GM21717 (cell line): ENCODE measurements around the gene PHF21B.

Experiments used
- ATAC-seq: cut with Tn5 transposase; IDR thresholded peaks from one replicate; pipeline ENCODE4 v1.9.1; 2021; ENCODE audit warnings: mild to moderate bottlenecking, moderate library complexity; ENCODE audit not compliant: unreplicated experiment

Gene PHF21B

GRCh38 chr22:44847380-44847779 lies 162.4 kb downstream of the PHF21B start:
- ATAC-seq = no peak

DNA sequence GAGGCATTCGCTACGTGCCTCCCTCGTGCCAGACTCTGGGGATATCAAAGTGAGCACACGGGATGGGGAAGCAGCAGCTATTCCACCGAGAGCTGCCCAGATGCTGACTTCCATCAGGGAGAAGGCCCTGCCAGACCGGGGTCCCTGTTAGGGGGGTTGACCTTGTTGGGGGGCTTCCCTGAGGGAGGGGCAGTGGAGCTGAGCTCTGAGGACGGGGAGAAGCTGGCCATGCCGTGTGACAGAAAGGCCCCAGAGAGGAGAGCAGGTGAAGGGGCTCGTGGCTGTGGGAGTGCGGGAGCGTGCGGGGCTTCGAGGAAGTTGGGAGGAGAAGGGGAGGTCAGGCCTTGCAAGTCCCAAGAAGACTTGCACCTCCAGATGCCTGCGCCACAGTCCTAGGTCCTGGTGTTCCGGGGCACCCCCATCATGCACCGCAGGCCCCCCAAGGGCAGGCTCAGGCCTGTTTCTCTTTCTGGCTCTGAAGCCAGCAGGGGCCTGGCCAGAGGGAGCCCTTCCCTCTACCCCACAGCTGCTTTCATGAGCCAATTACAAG lies 163.0 kb downstream of the PHF21B start:
- no peak for ATAC-seq

GRCh38 chr22:44845796-44846720 lies 163.7 kb downstream of the PHF21B start:
- no peak for ATAC-seq

GRCh38 chr22:44845191-44845590 lies 164.6 kb downstream of the PHF21B start:
- no peak for ATAC-seq

DNA sequence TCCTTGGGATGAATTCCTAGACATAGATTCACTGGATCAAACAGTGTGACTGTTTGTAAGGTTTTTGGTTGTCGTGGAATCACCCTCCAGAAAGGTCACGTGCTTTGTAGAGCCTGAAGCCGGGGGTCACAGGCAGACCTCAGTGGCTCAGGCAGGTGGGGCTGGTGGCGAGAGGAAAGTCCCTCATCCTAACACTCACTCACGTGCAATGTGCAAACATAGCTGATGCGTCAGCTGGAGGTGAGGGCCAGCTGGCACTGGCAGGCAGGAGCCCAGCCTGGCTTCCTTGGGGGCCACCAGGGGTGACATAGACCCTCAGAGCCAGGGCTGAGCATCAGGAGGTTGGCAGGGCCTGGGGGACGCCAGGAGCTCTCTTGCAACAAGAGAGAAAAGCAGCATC lies 167.4 kb downstream of the PHF21B start:
- ATAC-seq = no peak

GRCh38 chr22:44840611-44841322 lies 169.0 kb downstream of the PHF21B start:
- no peak for ATAC-seq

DNA sequence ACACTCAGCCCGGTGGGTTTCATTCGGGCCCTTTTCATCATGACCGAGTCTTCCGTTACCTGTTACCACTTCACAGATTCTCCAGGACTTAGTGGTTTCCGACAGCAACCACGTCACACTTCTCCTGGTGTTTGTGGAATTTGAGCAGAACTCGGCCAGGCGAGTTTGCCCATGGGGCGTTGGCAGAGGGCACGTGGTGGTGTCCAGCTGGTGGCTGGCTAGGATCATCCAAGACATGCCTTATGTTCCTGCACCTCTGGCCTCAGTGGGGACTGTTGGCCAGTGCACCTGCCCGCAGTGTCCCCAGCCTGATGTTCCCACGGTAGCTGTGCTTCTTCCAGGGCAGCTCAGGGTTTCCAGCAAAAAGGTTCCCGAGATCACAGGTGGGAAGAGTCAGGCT lies 170.1 kb downstream of the PHF21B start:
- ATAC-seq = no peak

GRCh38 chr22:44839061-44839460 lies 170.7 kb downstream of the PHF21B start:
- no peak for ATAC-seq

GRCh38 chr22:44838316-44839016 lies 171.3 kb downstream of the PHF21B start:
- no peak for ATAC-seq

DNA sequence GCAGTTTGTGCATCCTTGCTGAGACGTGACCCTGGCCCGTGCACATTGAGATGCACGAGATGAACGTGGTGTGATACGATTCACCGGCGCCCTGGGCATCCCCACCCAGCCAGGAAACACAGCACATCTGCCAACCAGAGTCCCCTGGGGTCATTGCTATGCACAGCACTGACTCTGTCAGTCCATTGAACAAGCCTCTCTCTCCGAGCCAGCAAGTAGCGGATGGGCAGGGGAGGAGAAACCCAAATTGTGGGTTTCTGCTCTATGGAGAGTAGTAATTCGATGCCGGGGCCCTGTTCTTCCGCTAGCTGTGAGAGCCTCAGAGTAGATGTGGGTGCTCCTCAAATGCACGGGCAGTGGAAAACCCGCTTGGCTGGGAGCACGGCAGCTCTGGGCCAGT lies 172.3 kb downstream of the PHF21B start:
- ATAC-seq = no peak

GRCh38 chr22:44834065-44834464 lies 175.7 kb downstream of the PHF21B start:
- ATAC-seq = no peak

- ATAC-seq = no peak
Measured at GRCh38 chr22:44831885-44832284, 177.9 kb downstream of the PHF21B start.
